Common myeloid progenitor, CD34-positive (primary cell): ENCODE results near the gene CUX1.

Source experiments
- CTCF ChIA-PET: fragments of 350-600 bp; sonication (Branson Sonifier 250); formaldehyde crosslinking; loops from one replicate; lab custom pipeline; 2021; ENCODE audit warnings: antibody characterized with exemption; lab: Charles Lee
- POLR2A ChIA-PET: fragments of 350-600 bp; sonication (Branson Sonifier 250); formaldehyde crosslinking; loops from one replicate; lab custom pipeline; 2021; ENCODE audit warnings: antibody characterized with exemption; lab: Charles Lee
- DNase-seq, 3 donors: peaks; one replicate each; pipeline versions ENCODE4 v3.0.0 to v3.0.0-alpha.2; 2013
- H3K27ac ChIP-seq, 2 experiments: 1 replicate in 1 of 2; 2 replicates in 1 of 2; pipeline ENCODE4 v1.7.0; 2013; ENCODE audit warnings: inconsistent platforms in 2 of 2, low read length in 2 of 2, mild to moderate bottlenecking in 2 of 2, low read depth in 1 of 2, moderate library complexity in 1 of 2; ENCODE audit not compliant: severe bottlenecking in 2 of 2, insufficient read depth in 1 of 2, poor library complexity in 1 of 2
- H3K27me3 ChIP-seq, 5 experiments: replicated peaks in 2 of 5; 1 replicate in 3 of 5; 2 replicates in 2 of 5; pipeline versions ENCODE4 v1.6.1 to v1.7.0; 2013; ENCODE audit warnings: low read length in 4 of 5, mild to moderate bottlenecking in 2 of 5, moderate library complexity in 2 of 5, inconsistent platforms in 1 of 5; ENCODE audit not compliant: insufficient read depth in 5 of 5, control insufficient read depth in 4 of 5
- H3K36me3 ChIP-seq, 4 experiments: 1 replicate in 2 of 4; 2 replicates in 2 of 4; pipeline versions ENCODE4 v1.6.1 to v1.7.0; 2013; ENCODE audit warnings: low read length in 3 of 4, control low read depth in 1 of 4, mild to moderate bottlenecking in 1 of 4; ENCODE audit not compliant: control insufficient read depth in 4 of 4, insufficient read depth in 4 of 4
- H3K4me1 ChIP-seq, 4 experiments: 1 replicate in 3 of 4; 2 replicates in 1 of 4; pipeline versions ENCODE4 v1.6.1 to v1.7.1; 2013; ENCODE audit warnings: low read length in 3 of 4, mild to moderate bottlenecking in 3 of 4, control low read depth in 1 of 4, inconsistent platforms in 1 of 4, moderate library complexity in 1 of 4; ENCODE audit not compliant: control insufficient read depth in 4 of 4, insufficient read depth in 4 of 4; ENCODE audit errors: control extremely low read depth in 1 of 4
- H3K4me3 ChIP-seq, 7 experiments: 1 replicate in 4 of 7; 2 replicates in 3 of 7; pipeline versions ENCODE4 v1.5.1 to v1.7.0; 2013; ENCODE audit warnings: mild to moderate bottlenecking in 7 of 7, low read length in 6 of 7, moderate library complexity in 6 of 7, inconsistent platforms in 2 of 7, low read depth in 2 of 7, control low read depth in 1 of 7; ENCODE audit not compliant: insufficient read depth in 4 of 7, control insufficient read depth in 1 of 7; ENCODE audit errors: extremely low read depth in 1 of 7
- H3K9me3 ChIP-seq, 5 experiments: 1 replicate in 4 of 5; 2 replicates in 1 of 5; pipeline versions ENCODE4 v1.6.1 to v1.7.1; 2013; ENCODE audit warnings: low read length in 4 of 5, mild to moderate bottlenecking in 2 of 5, inconsistent platforms in 1 of 5, low read depth in 1 of 5, moderate library complexity in 1 of 5; ENCODE audit not compliant: control insufficient read depth in 4 of 5, insufficient read depth in 2 of 5; ENCODE audit errors: control extremely low read depth in 1 of 5
- WGBS: methylation state at CpG from one replicate; pipeline ENCODE4 v1.1.5; 2013; ENCODE audit not compliant: insufficient coverage; 5-methylcytosine and 5-hydroxymethylcytosine counted together

Gene CUX1

GRCh38 chr7:101906291-101907240 is 89.1 kb downstream of the CUX1 start:
- H3K27ac ChIP-seq, result no peak overlapping the region
- no peak for DNase-seq
- H3K36me3 ChIP-seq, result peaks cover 0 to 5% (median 1%) of the 10 kb centered on the region in 4 experiments
- no peaks in the 10 kb centered on the region for H3K9me3 ChIP-seq
- H3K4me3 ChIP-seq, result no peak overlapping the region
- H3K4me1 ChIP-seq, result peaks cover 0 to 11% (median 8%) of the 10 kb centered on the region in 4 experiments
- CTCF ChIA-PET, result interaction anchor here (0.6 to 1.1 kb wide), 2 partner anchors 9 to 31 kb away, joined by 3 to 4 read pairs; no protein-coding TSS in a partner anchor
- WGBS, result 94% methylated on average over 9 of the region's 18 CpGs
- POLR2A ChIA-PET, result no interaction called here
- no peaks in the 10 kb centered on the region for H3K27me3 ChIP-seq

DNA sequence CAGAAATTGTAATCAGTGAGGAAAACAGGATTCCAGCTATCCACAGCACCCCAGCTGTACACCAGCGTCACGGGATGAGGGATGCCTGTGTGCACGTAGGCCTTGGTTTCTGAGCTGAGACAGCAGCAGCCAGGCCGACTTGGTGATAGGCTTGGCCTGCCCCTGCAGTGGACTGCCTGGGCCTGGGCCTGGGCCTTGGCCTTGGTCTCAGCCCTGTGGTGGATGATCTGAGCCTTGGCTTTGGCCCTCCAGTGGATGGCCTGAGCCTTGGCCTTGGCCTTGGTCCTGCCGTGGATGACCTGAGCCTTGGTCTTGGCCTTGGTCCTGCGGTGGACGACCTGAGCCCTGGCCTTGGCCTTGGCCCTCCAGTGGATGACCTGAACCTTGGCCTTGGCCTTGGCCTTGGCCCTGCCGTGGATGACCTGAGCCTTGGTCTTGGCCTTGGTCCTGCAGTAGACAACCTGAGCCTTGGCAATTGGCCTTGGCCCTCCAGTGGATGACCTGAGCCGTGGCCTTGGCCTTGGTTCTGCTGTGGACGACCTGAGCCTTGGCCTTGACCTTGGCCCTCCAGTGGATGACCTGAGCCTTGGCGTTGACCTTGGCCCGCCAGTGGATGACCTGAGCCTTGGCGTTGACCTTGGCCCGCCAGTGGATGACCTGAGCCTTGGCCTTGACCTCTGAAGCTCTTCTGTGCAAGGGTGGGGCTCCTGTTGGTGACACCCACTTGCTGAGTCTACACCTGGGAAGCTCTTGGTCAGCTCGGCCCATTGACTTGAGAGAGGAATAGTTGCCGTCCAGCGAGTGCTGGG is 93.8 kb downstream of the CUX1 start:
- H3K27me3 ChIP-seq, result no peaks in the 10 kb centered on the region
- no peak overlapping the region for H3K4me3 ChIP-seq
- 97% methylated on average over 15 of the region's 17 CpGs for WGBS
- H3K27ac ChIP-seq, result no peak overlapping the region
- H3K36me3 ChIP-seq, result peaks cover under 1 to 18% (median 10%) of the 10 kb centered on the region in 4 experiments
- POLR2A ChIA-PET, result interaction anchor here (0.7 kb wide), 1 partner anchor 65 kb away, joined by 5 read pairs; no protein-coding TSS in a partner anchor
- no peaks in the 10 kb centered on the region for H3K9me3 ChIP-seq
- H3K4me1 ChIP-seq, result peaks cover 4 to 34% (median 23%) of the 10 kb centered on the region in 4 experiments
- CTCF ChIA-PET, result interaction anchor here (0.6 to 1.2 kb wide), 3 partner anchors 8 to 241 kb away, joined by 3 to 4 read pairs (median 3); no protein-coding TSS in a partner anchor
- DNase-seq, result no peak

DNA sequence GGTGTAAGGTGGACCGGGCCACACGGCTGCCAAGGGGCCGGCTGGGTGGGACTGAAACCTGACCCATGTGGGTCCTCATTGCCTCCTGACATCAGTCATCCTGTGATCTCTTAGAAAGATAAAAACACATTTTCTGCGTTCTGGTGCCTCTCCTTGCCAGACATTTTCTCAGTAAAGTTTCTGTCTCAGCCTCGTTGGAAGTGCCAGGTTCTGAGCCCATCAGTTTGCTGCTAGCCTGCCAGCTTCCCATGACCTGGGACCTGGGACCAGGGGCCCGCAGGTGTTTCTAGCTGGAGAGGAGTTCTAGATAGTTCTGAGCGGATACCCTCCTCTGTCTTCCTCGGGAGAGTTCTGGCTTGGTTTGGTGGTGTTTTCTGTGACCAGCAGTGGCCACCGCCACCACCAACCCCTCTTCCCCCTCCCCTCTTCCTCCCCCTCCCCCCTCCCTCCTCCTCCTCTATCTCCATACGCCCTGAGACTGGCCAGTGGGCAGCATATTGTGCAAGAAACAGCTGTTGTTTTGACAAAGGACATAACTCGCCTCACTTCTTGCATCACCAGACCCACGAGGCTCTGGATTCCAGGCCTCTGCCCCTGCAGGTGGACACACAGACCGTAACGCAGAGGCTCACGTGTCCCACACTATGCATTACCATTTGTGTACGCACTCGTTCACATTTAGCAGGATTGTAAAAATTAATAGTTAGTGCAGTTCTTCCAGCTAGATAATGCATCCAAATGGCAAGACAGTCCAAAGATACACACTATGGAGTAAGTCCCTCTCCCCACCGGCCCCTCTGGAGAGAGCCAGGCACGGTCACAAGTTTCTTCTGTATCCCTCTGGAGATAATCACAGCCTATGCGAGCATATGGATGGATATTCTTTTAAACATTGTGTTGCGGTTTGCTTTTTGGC is 94.6 kb downstream of the CUX1 start:
- Histone ChIP-seq H3K36me3 (peaks cover 2 to 27% (median 18%) of the 10 kb centered on the region in 4 experiments), H3K9me3 (no peaks in the 10 kb centered on the region), H3K4me3 (no peak overlapping the region), H3K4me1 (peaks cover 4 to 34% (median 23%) of the 10 kb centered on the region in 4 experiments), H3K27ac (no peak overlapping the region), H3K27me3 (no peaks in the 10 kb centered on the region)
- 82% methylated on average over 14 of the region's 21 CpGs for WGBS
- CTCF ChIA-PET, result interaction anchor here (1.0 kb wide), 1 partner anchor 9 kb away, joined by 4 read pairs; no protein-coding TSS in a partner anchor
- POLR2A ChIA-PET, result interaction anchor here (0.6 kb wide), 2 partner anchors 11 to 72 kb away, joined by 3 read pairs; no protein-coding TSS in a partner anchor
- no peak for DNase-seq

DNA sequence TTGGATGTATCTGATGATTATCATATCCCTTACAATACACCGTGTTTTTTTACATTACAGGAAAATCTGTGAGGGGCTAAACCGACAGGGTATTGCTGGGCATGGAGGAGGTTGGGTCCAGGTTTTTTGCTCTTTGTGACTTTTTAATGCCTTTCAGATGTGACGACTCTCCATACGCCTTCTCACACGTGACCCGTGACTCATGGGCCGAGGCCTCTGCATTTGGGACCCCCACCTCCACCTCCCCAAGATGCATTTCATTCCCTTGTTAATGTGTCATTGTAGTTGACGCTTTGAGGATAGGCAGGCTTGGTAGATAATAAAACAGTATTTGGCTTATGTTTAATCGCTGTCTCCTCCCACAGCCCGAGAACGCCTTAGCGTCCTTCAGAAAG is 95.3 kb downstream of the CUX1 start:
- ChIA-PET CTCF (no interaction called here), POLR2A (no interaction called here)
- peaks cover 4 to 34% (median 23%) of the 10 kb centered on the region in 4 experiments for H3K4me1 ChIP-seq
- H3K27me3 ChIP-seq, result no peaks in the 10 kb centered on the region
- H3K27ac ChIP-seq, result no peak overlapping the region
- DNase-seq, result no peak
- H3K9me3 ChIP-seq, result no peaks in the 10 kb centered on the region
- H3K4me3 ChIP-seq, result no peak overlapping the region
- 91% methylated on average over 9 of the region's 12 CpGs for WGBS
- peaks cover 2 to 33% (median 23%) of the 10 kb centered on the region in 4 experiments for H3K36me3 ChIP-seq

GRCh38 chr7:101913247-101913721 is 95.9 kb downstream of the CUX1 start:
- peaks cover 2 to 39% (median 26%) of the 10 kb centered on the region in 4 experiments for H3K36me3 ChIP-seq
- no peak for DNase-seq
- CTCF ChIA-PET, result no interaction called here
- no peaks in the 10 kb centered on the region for H3K9me3 ChIP-seq
- POLR2A ChIA-PET, result no interaction called here
- H3K4me1 ChIP-seq, result peaks cover 4 to 34% (median 23%) of the 10 kb centered on the region in 4 experiments
- H3K27me3 ChIP-seq, result no peaks in the 10 kb centered on the region
- WGBS, result 71% methylated on average over 18 of the region's 24 CpGs
- peak overlapping the region; percentile 55 to 73 for H3K27ac ChIP-seq
- H3K4me3 ChIP-seq, result peak overlapping the region in 4 of 7 experiments; percentile 23 to 72 (median 64)

- no peaks in the 10 kb centered on the region for H3K27me3 ChIP-seq
- 0% methylated on average over 6 of the region's 7 CpGs for WGBS
- peaks cover 2 to 42% (median 27%) of the 10 kb centered on the region in 4 experiments for H3K36me3 ChIP-seq
- peak; percentile 76 to 90 (median 86) for DNase-seq
- H3K4me1 ChIP-seq, result peaks cover 4 to 34% (median 23%) of the 10 kb centered on the region in 4 experiments
- H3K4me3 ChIP-seq, result peak overlapping the region in 5 of 7 experiments; percentile 23 to 72 (median 60)
- peak overlapping the region; percentile 55 to 73 for H3K27ac ChIP-seq
- H3K9me3 ChIP-seq, result no peaks in the 10 kb centered on the region
- CTCF ChIA-PET, result interaction anchor here (0.6 kb wide), 1 partner anchor 10 kb away, joined by 3 read pairs; no protein-coding TSS in a partner anchor
- POLR2A ChIA-PET, result no interaction called here
These were observed 96.4 kb downstream of the CUX1 start for GRCh38 chr7:101913851-101914250.
